Measurements from ENCODE around the gene SLC22A31.

GRCh38 chr16:89179148-89179484, 21.2 kb downstream of the SLC22A31 start:
- no peak for TF ChIP-seq EZH2 (IDR thresholded peaks at IDR 0.05; ENCODE audit: insufficient read depth, poor library complexity, severe bottlenecking)
- TF ChIP-seq EZH2phosphoT487 (IDR thresholded peaks at IDR 0.05; ENCODE audit: insufficient read depth, low read depth), result no peak

Measured in GM23248 (cell line).